GM20000 (cell line): ENCODE measurements around the gene EPHA3.

Experiments
- DNase-seq: peaks from one replicate; pipeline ENCODE4 v3.0.0; 2012; ENCODE audit warnings: low spot score
- CTCF ChIP-seq: IDR thresholded peaks from 2 replicates; pipeline ENCODE4 v1.5.1; 2012; ENCODE audit warnings: mild to moderate bottlenecking, control low read depth; ENCODE audit errors: extremely low read depth, missing control alignments

The EPHA3 gene

GRCh38 chr3:89107461-89108290 lies at the start of gene EPHA3:
TSS of gene EPHA3 (plus strand) at chr3:89107621. CDS start at chr3:89107749, 128 bp downstream.
- peak; percentile 45 for DNase-seq
- no peak for TF ChIP-seq CTCF

- no peak for TF ChIP-seq CTCF
- no peak for DNase-seq
These were observed 49.0 kb upstream of the EPHA3 start for GRCh38 chr3:89058371-89058770.

GRCh38 chr3:89059211-89059925 lies 48.1 kb upstream of the EPHA3 start:
- DNase-seq, result no peak
- no peak for TF ChIP-seq CTCF

- no peak for TF ChIP-seq CTCF
- no peak for DNase-seq
These were observed 46.2 kb upstream of the EPHA3 start for GRCh38 chr3:89061259-89061658.

- TF ChIP-seq CTCF, result no peak
- DNase-seq, result no peak
These were observed 39.7 kb upstream of the EPHA3 start for GRCh38 chr3:89067736-89068135.

GRCh38 chr3:89072642-89073041 lies 34.8 kb upstream of the EPHA3 start:
- DNase-seq, result no peak
- TF ChIP-seq CTCF, result no peak

GRCh38 chr3:89079944-89080343 lies 27.5 kb upstream of the EPHA3 start:
- no peak for DNase-seq
- TF ChIP-seq CTCF, result no peak
